Pancreas (tissue), 10 donors: Measurements from ENCODE around the gene FGFBP3. TPM values are rescaled to one million over a fixed set of nuclear protein-coding genes. Genes with fewer than 3 reads are reported as not detected.

Experiments used
- ATAC-seq, 4 donors: fragments of 200-7000 bp; cut with Tn5 transposase; one replicate each; pipeline versions ENCODE4 v1.8.0 to v1.9.1; 2020; ENCODE audit warnings: mild to moderate bottlenecking in 4 of 4, moderate library complexity in 4 of 4
- DNase-seq, 6 donors: peaks; one replicate each; pipeline ENCODE4 v3.0.0-alpha.2; 2020
- FAIRE-seq: peaks from 2 replicates; lab custom pipeline; 2012; peaks lifted over from hg19 to GRCh38; lab: Jason Lieb, UNC
- H3K27ac ChIP-seq, 4 donors: fragments of 200-600 bp; sonication (generic); 1 replicate in 3 of 4; 2 replicates in 1 of 4; pipeline versions ENCODE4 v1.5.0 to v1.8.0; 2020
- H3K27me3 ChIP-seq, 4 donors: fragments of 200-600 bp; one replicate each; pipeline ENCODE4 v1.8.0; 2021
- H3K36me3 ChIP-seq, 3 donors: fragments of 200-600 bp; sonication (generic) in 1 of 3; one replicate each; pipeline versions ENCODE4 v1.5.0 to v1.8.0; 2020 to 2021
- H3K4me1 ChIP-seq, 3 donors: fragments of 200-600 bp; one replicate each; pipeline ENCODE4 v1.8.0; 2021
- H3K4me3 ChIP-seq, 4 donors: fragments of 200-600 bp; sonication (generic) in 2 of 4; one replicate each; pipeline versions ENCODE4 v1.5.0 to v1.8.0; 2020 to 2021
- H3K9me3 ChIP-seq, 4 donors: fragments of 200-600 bp; one replicate each; pipeline ENCODE4 v1.8.0; 2021
- CTCF ChIP-seq, 4 donors: fragments of 200-600 bp; sonication (generic) in 3 of 4; IDR thresholded peaks; one replicate each; pipeline versions ENCODE4 v1.5.0 to v1.8.0; 2021; ENCODE audit warnings: antibody characterized with exemption in 4 of 4
- WGBS, 2 donors: extraction: QIAGEN DNeasy Blood & Tissue Kit; methylation state at CpG; one replicate each; pipeline ENCODE4 v1.1.7; 2013; 5-methylcytosine and 5-hydroxymethylcytosine counted together
- intact Hi-C, 3 donors: fragments of 100-400 bp; cut with DNase I; formaldehyde crosslinking; loops; one replicate each; pipeline versions ENCODE4 v1.11.1 to v1.14.2; 2022
- polyA plus RNA-seq, 2 donors: library from polyadenylated mRNA; stranded (reverse); fragments of 200-250 nt; gene quantifications; one replicate each; pipeline ENCODE4 v1.2.3, GENCODE V29; 2013
- total RNA-seq, 6 donors: library from RNA; stranded (reverse); fragmentation: NEBNext Ultra II Directional in 4 of 6; extraction: Animal tissue kit (Norgen Biotek cat#: 25700) in 4 of 6; gene quantifications; one replicate each; pipeline versions ENCODE4 v1.2.1 to v1.2.4, GENCODE V29; 2021 to 2023
- donor health status: healthy with polysubstance abuse.
- donor health status: DM: no; HTN: no; CAD: no; lungs with moderate emphysema.
- donor health status: DM: no; HTN: no; CAD: no.
- donor health status: control.
- donor health status: control.
- donor health status: Bipolar disorder and iron deficiency.
- donor health status: DM: yes; HTN: yes; CAD: no.
- donor health status: DM: no; HTN: no; CAD: no.
- donor health status: DM: no; HTN: no; CAD: no.
- donor health status: DM: yes; HTN: yes; CAD: no.

The FGFBP3 gene
- total and polyA plus RNA-seq, 8 donors: 0.72 to 1.9 (median 1.1) TPM

GRCh38 chr10:91944880-91945630 is 35.8 kb upstream of the FGFBP3 start:
- Histone ChIP-seq H3K9me3 (no peaks in the 10 kb centered on the region), H3K36me3 (peaks cover 0 to 11% (median 0%) of the 10 kb centered on the region in 3 donors), H3K27me3 (no peaks in the 10 kb centered on the region), H3K27ac (no peak overlapping the region), H3K4me1 (peaks cover 0 to 5% (median 0%) of the 10 kb centered on the region in 3 donors), H3K4me3 (no peak overlapping the region)
- 92 to 97% methylated on average over 5 of the region's 5 CpGs for WGBS, 2 donors
- intact Hi-C loops: no loop called here
- no peak for DNase-seq
- FAIRE-seq: no peak
- no peak for ATAC-seq
- no peak for TF ChIP-seq CTCF (IDR thresholded peaks at IDR 0.05)

GRCh38 chr10:91941426-91941825 is 32.1 kb upstream of the FGFBP3 start:
- 78 to 81% methylated on average over 1 of the region's 1 CpG for WGBS, 2 donors
- no peak overlapping the region for H3K4me3 ChIP-seq

GRCh38 chr10:91939653-91940052 is 30.4 kb upstream of the FGFBP3 start:
- intact Hi-C loops: no loop called here
- 78 to 83% methylated on average over 4 of the region's 4 CpGs for WGBS, 2 donors
- no peaks in the 10 kb centered on the region for H3K9me3 ChIP-seq
- DNase-seq (no peak), FAIRE-seq (no peak), ATAC-seq (no peak)
- no peak overlapping the region for H3K27ac ChIP-seq
- H3K4me1 ChIP-seq: peaks cover 0 to 10% (median 0%) of the 10 kb centered on the region in 3 donors
- no peaks in the 10 kb centered on the region for H3K27me3 ChIP-seq
- H3K4me3 ChIP-seq: no peak overlapping the region
- H3K36me3 ChIP-seq: peaks cover 0 to 33% (median 6%) of the 10 kb centered on the region in 3 donors
- TF ChIP-seq CTCF (IDR thresholded peaks at IDR 0.05): no peak

More at GRCh38 chr10:91941426-91941825, 32.1 kb upstream of the FGFBP3 start:
- intact Hi-C loops: no loop called here
- no peak for DNase-seq
- no peaks in the 10 kb centered on the region for H3K9me3 ChIP-seq
- peaks cover 0 to 25% (median 3%) of the 10 kb centered on the region in 3 donors for H3K36me3 ChIP-seq
- no peaks in the 10 kb centered on the region for H3K27me3 ChIP-seq
- ATAC-seq: no peak
- H3K4me1 ChIP-seq: peaks cover 0 to 10% (median 0%) of the 10 kb centered on the region in 3 donors
- TF ChIP-seq CTCF (IDR thresholded peaks at IDR 0.05): no peak
- H3K27ac ChIP-seq: no peak overlapping the region
- no peak for FAIRE-seq

- ATAC-seq: no peak
- peak; percentile 26 for FAIRE-seq
- peaks cover 0 to 22% (median 6%) of the 10 kb centered on the region in 3 donors for H3K36me3 ChIP-seq
- no peak overlapping the region for H3K4me3 ChIP-seq
- H3K27me3 ChIP-seq: no peaks in the 10 kb centered on the region
- no peaks in the 10 kb centered on the region for H3K9me3 ChIP-seq
- H3K4me1 ChIP-seq: peaks cover 5 to 10% (median 8%) of the 10 kb centered on the region in 3 donors
- H3K27ac ChIP-seq: no peak overlapping the region
- WGBS, 2 donors: 86% methylated on average over 2 of the region's 2 CpGs
- intact Hi-C loops: no loop called here
- no peak for DNase-seq
- no peak for TF ChIP-seq CTCF (IDR thresholded peaks at IDR 0.05)
Measured at GRCh38 chr10:91935886-91936285, 26.6 kb upstream of the FGFBP3 start.

GRCh38 chr10:91932737-91933136 is 23.5 kb upstream of the FGFBP3 start:
- FAIRE-seq: no peak
- no peak for TF ChIP-seq CTCF (IDR thresholded peaks at IDR 0.05)
- no peak for DNase-seq
- Histone ChIP-seq H3K27me3 (no peaks in the 10 kb centered on the region), H3K9me3 (no peaks in the 10 kb centered on the region), H3K4me1 (peaks cover 0 to 25% (median 23%) of the 10 kb centered on the region in 3 donors), H3K4me3 (no peak overlapping the region), H3K36me3 (peaks cover 0 to 19% (median 6%) of the 10 kb centered on the region in 3 donors), H3K27ac (no peak overlapping the region)
- WGBS, 2 donors: 70 to 84% methylated on average over 1 of the region's 1 CpG
- intact Hi-C loops: no loop called here
- ATAC-seq: no peak
